Stimulated activated effector memory CD8-positive, alpha-beta T cell treated with anti-CD3 and anti-CD28 coated beads, Interleukin-12 subunit alpha, Interleukin-12 subunit beta, amount 100 ng/mL, for 72 hours (primary cell): ENCODE results near the gene TLR3.
"Not testable (repeated sequence)": the region's sequence is repeated elsewhere in the genome, so short reads cannot be mapped to it uniquely, and the experiment has no call there.

Source experiments
- ATAC-seq: fragments of 150-1000 bp; cut with Tn5 transposase; 2 replicates; pipeline ENCODE4 v1.10.0; 2021
- DNase-seq, 2 donors: peaks; one replicate each; pipeline ENCODE4 v3.0.0; 2021 to 2022; ENCODE audit warnings: low spot score in 2 of 2
- H3K27ac Mint-ChIP-seq: one replicate; pipeline ENCODE4 v1.8.0; 2022; ENCODE audit warnings: mild to moderate bottlenecking, mixed read lengths
- H3K36me3 Mint-ChIP-seq: one replicate; pipeline ENCODE4 v1.8.0; 2022; ENCODE audit warnings: mild to moderate bottlenecking, mixed read lengths
- H3K4me1 Mint-ChIP-seq: one replicate; pipeline ENCODE4 v1.8.0; 2022; ENCODE audit warnings: mixed read lengths
- H3K4me3 Mint-ChIP-seq: one replicate; pipeline ENCODE4 v1.8.0; 2022; ENCODE audit warnings: mild to moderate bottlenecking, mixed read lengths
- H3K9me3 Mint-ChIP-seq: one replicate; pipeline ENCODE4 v1.8.0; 2022; ENCODE audit warnings: mixed read lengths

The TLR3 gene

DNA sequence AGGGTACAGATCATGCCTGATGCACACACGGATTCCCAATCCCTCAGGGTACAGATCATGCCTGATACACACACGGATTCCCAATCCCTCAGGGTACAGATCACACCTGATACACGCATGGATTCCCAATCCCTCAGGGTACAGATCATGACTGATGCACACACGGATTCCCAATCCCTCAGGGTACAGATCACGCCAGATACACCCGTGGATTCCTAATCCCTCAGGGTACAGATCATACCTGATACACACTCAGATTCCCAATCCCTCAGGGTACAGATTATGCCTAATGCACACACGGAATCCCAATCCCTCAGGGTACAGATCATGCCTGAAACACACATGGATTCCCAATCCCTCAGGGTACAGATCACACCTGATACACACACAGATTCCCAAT is 34.3 kb upstream of the TLR3 start:
- H3K4me1 Mint-ChIP-seq, ATAC-seq, DNase-seq, H3K4me3 Mint-ChIP-seq, H3K36me3 Mint-ChIP-seq, H3K9me3 Mint-ChIP-seq, H3K27ac Mint-ChIP-seq: not testable (repeated sequence)

DNA sequence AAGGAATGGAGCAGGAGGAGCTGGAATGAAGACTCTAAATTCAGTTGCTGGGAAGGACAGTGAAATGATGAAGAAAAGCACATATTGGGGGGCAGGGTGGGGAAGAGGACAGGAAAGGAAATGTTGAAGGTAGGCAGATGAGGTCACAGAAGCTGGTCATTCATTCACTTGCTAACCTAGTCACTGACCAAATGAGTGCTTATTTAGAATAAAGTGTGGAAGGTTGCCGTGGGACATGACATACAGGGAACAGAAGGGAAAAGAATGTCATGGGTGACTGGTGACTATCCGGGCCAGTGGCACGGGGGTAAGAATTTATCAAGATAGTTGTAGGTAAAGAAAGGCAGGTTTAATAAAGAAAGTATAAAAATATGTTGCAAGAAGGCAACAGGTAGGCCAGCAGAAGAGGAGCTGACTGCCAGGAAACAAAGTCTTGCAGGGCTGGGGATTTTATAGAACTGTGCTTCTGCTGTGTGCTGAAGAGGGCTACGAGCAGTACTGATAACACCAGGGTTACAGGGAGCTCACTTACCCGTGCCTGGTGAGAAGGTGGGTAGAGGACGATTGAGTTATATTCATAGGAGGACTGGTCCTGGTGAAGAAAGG is 31.9 kb upstream of the TLR3 start:
- Mint-ChIP-seq H3K4me3 (no peak overlapping the region), H3K4me1 (no peaks in the 10 kb centered on the region)
- no peak for ATAC-seq

GRCh38 chr4:186037692-186038658 is 31.0 kb upstream of the TLR3 start:
- DNase-seq (peak in 1 of 2 donors; percentile 15), ATAC-seq (no peak)
- H3K27ac Mint-ChIP-seq: no peak overlapping the region
- H3K9me3 Mint-ChIP-seq: no peaks in the 10 kb centered on the region
- no peak overlapping the region for H3K4me3 Mint-ChIP-seq
- no peaks in the 10 kb centered on the region for H3K4me1 Mint-ChIP-seq
- H3K36me3 Mint-ChIP-seq: no peaks in the 10 kb centered on the region

More for the DNA sequence above, 31.9 kb upstream of the TLR3 start:
- H3K27ac Mint-ChIP-seq: no peak overlapping the region
- DNase-seq: no peak
- H3K36me3 Mint-ChIP-seq: no peaks in the 10 kb centered on the region
- no peaks in the 10 kb centered on the region for H3K9me3 Mint-ChIP-seq

DNA sequence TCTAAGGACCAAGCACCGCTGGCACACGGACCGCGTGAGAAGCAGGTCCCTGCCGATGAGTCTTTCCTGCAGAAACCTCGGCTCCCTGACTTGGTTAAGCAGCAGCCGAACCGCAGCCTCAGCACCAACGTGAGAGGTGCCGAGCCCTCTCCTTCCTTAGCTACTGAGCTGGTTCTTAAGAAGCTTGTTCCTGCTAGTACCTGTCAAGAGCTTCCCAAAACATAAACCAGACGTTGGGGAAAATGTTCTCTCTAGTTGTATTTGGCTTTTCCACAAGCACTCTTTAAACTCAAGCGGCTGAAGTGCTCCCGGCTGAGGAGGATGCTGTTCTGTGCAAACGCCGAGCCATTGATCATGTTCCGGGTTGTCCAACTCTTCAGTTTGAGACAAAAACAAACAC is 29.3 kb upstream of the TLR3 start:
- Mint-ChIP-seq H3K36me3 (no peaks in the 10 kb centered on the region), H3K4me3 (no peak overlapping the region), H3K27ac (no peak overlapping the region), H3K9me3 (no peaks in the 10 kb centered on the region), H3K4me1 (no peaks in the 10 kb centered on the region)
- DNase-seq: no peak
- no peak for ATAC-seq

- no peaks in the 10 kb centered on the region for H3K9me3 Mint-ChIP-seq
- no peaks in the 10 kb centered on the region for H3K4me1 Mint-ChIP-seq
- ATAC-seq: no peak
- no peak for DNase-seq
- H3K4me3 Mint-ChIP-seq: no peak overlapping the region
- H3K36me3 Mint-ChIP-seq: no peaks in the 10 kb centered on the region
- no peak overlapping the region for H3K27ac Mint-ChIP-seq
These were observed 28.6 kb upstream of the TLR3 start for GRCh38 chr4:186040316-186040715.

DNA sequence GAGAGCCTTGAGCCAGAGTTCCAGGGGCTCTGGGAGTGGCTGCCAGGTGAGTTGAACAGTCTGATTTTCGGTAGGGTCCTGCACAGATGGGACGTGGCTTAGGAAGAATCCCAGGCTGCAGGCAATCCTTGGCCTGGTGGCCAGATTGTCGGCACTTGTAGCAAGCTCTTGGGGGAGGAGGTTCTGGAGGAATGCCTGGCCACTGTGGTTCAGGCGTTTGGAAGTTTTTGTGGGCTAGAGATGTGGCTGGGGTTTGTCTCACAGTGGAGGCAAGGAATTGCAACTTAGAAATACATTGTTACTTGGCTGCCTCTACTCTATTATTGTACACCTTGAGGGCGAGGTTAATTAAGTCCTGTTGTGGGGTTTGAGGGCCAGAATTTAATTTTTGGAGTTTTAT is 21.5 kb upstream of the TLR3 start:
- ATAC-seq, H3K4me3 Mint-ChIP-seq, H3K27ac Mint-ChIP-seq, DNase-seq, H3K36me3 Mint-ChIP-seq, H3K4me1 Mint-ChIP-seq, H3K9me3 Mint-ChIP-seq: not testable (repeated sequence)

DNA sequence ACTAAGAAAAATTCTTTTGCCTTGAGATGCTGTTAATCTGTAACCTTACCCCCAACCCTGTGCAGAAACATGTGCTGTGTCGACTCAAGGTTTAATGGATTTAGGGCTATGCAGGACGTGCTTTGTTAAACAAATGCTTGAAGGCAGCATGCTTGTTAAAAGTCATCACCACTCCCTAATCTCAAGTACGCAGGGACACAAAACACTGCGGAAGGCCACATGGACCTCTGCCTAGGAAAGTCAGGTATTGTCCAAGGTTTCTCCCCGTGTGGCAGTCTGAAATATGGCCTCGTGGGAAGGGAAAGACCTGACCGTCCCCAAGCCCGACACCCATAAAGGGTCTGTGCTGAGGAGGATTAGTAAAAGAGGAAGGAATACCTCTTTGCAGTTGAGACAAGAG is 18.8 kb upstream of the TLR3 start:
- not testable (repeated sequence) for DNase-seq, H3K4me3 Mint-ChIP-seq, H3K27ac Mint-ChIP-seq, H3K36me3 Mint-ChIP-seq, ATAC-seq, H3K4me1 Mint-ChIP-seq, H3K9me3 Mint-ChIP-seq

GRCh38 chr4:186051096-186051495 is 17.9 kb upstream of the TLR3 start:
- no peaks in the 10 kb centered on the region for H3K9me3 Mint-ChIP-seq
- no peaks in the 10 kb centered on the region for H3K36me3 Mint-ChIP-seq
- no peak overlapping the region for H3K4me3 Mint-ChIP-seq
- H3K27ac Mint-ChIP-seq: no peak overlapping the region
- DNase-seq (no peak), ATAC-seq (no peak)
- no peaks in the 10 kb centered on the region for H3K4me1 Mint-ChIP-seq

DNA sequence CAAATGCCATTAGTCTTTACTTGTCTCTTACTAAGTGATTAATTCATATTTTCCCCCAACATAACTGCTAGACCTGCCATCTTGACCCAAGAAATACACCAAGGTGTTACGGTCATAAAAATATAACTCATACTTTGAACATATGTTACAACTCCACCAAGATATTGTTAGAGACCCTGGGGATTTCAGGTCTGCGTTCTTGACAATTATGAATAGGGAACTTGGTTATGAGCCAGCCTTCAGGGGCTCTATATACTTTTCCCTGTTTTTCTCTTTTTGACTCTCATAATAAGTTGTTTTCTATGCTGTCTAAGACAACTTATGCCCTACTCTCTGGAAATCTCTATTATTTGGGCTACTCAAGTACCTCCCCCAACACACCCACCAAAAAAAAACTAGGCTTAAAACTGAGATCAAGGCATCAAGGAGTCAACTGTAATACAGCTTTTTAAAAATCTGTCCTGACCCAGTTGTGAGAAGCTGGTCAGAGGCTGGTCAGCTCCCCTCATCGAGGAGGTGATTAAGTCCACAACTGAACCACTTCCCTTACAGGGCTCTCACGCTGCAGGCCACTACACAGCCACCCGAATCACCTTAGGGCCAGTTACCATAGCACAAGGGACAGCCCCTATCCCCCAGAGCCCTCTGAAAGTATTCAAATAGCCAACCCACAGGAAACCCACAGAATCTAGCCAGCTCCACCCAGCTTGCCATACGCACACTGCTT is 10.5 kb upstream of the TLR3 start:
- Mint-ChIP-seq H3K4me1 (peaks cover 13% of the 10 kb centered on the region), H3K36me3 (no peaks in the 10 kb centered on the region), H3K9me3 (peaks cover 3% of the 10 kb centered on the region), H3K27ac (no peak overlapping the region), H3K4me3 (no peak overlapping the region)
- ATAC-seq (peak; percentile 90), DNase-seq (no peak)

GRCh38 chr4:186058980-186059316 is 10.0 kb upstream of the TLR3 start:
- no peak for DNase-seq
- no peak for ATAC-seq
- Mint-ChIP-seq H3K9me3 (peaks cover 3% of the 10 kb centered on the region), H3K4me3 (no peak overlapping the region), H3K36me3 (no peaks in the 10 kb centered on the region), H3K27ac (no peak overlapping the region), H3K4me1 (peaks cover 13% of the 10 kb centered on the region)

DNA sequence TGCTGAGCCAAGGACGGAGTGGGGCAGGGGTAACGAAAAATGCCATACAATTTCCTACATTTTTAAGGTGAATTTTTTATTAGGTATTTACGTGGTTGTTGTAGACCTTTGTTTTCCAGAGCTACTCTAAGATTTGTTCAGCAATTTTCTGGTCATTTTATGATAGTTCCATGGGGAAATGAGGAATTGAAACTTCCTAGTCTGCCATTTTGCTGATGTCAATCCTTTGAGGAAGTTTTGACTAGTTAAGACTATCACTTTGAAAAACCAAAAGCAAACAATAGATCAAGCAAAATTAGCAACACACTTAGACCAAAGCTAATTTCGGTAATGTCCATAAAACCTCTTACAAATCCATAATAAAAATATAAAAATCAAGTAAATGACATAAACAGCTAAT is 7.0 kb upstream of the TLR3 start:
- no peak for DNase-seq
- Mint-ChIP-seq H3K4me1 (peaks cover 13% of the 10 kb centered on the region), H3K9me3 (peaks cover 3% of the 10 kb centered on the region), H3K4me3 (no peak overlapping the region), H3K36me3 (no peaks in the 10 kb centered on the region), H3K27ac (no peak overlapping the region)
- no peak for ATAC-seq

DNA sequence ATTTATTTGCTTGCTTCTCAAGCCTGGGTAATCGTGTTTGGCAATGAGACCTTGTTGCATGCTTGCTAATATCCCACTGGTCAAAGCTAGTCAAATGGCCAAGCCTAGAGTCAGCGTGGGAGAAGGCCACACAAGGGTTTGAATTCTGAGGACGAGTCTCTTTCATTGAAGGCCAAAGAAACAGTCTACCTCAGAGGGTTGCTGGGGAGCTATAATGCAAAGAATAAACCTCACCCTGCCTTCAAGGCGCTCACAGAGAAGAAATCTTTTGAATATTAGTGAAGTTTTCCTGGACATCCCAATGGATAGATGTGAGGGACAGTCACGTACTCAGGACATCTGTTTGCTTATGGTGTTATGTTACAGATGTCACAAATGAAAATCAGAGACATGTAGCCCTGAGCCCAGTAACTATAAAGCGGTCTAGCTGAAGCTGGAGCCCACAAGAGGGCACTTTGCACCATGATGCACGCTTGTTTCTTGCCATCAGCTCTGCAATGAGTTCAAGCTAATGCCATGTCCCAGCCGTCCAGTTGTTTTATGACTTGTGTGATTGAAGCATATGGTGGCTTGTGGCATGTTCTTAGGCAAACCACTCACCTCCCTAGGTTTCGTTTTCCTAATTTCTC is 1.1 kb upstream of the TLR3 start:
- DNase-seq (peak in 1 of 2 donors; percentile 51), ATAC-seq (peak; percentile 88)
- Mint-ChIP-seq H3K4me3 (peak overlapping the region; percentile 55), H3K4me1 (peaks cover 17% of the 10 kb centered on the region), H3K27ac (peak overlapping the region; percentile 35), H3K9me3 (no peaks in the 10 kb centered on the region), H3K36me3 (no peaks in the 10 kb centered on the region)

DNA sequence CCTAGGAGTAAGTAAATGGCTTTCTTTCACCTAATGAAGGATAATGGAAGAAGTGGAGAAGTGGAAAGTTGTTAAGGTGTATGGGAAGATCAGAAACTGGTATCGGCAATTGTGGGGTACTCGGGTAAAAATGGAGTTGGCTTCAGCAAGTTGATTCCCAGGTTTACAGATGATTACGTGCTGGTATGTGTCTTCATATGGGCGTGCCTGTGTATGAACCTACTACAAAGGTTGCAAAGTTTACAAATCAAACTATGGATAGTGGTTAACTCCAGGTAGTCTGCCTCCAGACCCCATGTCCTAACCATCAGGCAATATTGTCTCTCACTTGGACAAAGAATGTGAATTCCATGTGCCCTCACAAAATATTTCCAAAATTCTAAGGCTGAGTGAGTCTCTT is 773 bp downstream of the TLR3 start:
- peak overlapping the region; percentile 35 for H3K27ac Mint-ChIP-seq
- peaks cover 17% of the 10 kb centered on the region for H3K4me1 Mint-ChIP-seq
- no peaks in the 10 kb centered on the region for H3K9me3 Mint-ChIP-seq
- peak overlapping the region; percentile 55 for H3K4me3 Mint-ChIP-seq
- ATAC-seq (no peak), DNase-seq (peak in 1 of 2 donors; percentile 43)
- no peaks in the 10 kb centered on the region for H3K36me3 Mint-ChIP-seq

GRCh38 chr4:186072516-186072915 is 3.6 kb downstream of the TLR3 start:
- Mint-ChIP-seq H3K4me3 (no peak overlapping the region), H3K27ac (no peak overlapping the region), H3K9me3 (no peaks in the 10 kb centered on the region), H3K4me1 (peaks cover 13% of the 10 kb centered on the region), H3K36me3 (no peaks in the 10 kb centered on the region)
- peak in 1 of 2 donors; percentile 20 for DNase-seq
- ATAC-seq: no peak

- DNase-seq (peak in 1 of 2 donors; percentile 38), ATAC-seq (no peak)
- peaks cover 7% of the 10 kb centered on the region for H3K36me3 Mint-ChIP-seq
- no peak overlapping the region for H3K4me3 Mint-ChIP-seq
- no peaks in the 10 kb centered on the region for H3K9me3 Mint-ChIP-seq
- H3K4me1 Mint-ChIP-seq: peaks cover 7% of the 10 kb centered on the region
- H3K27ac Mint-ChIP-seq: no peak overlapping the region
These were observed 5.2 kb downstream of the TLR3 start for GRCh38 chr4:186074189-186074588.
